GM21576 (cell line): ENCODE data around the gene BCCIP.

ENCODE experiments used
- ATAC-seq: cut with Tn5 transposase; IDR thresholded peaks from one replicate; pipeline ENCODE4 v1.9.1; 2021; ENCODE audit warnings: mild to moderate bottlenecking, moderate library complexity; ENCODE audit not compliant: unreplicated experiment

The BCCIP gene

GRCh38 chr10:125883211-125883610, 59.9 kb downstream of the BCCIP start:
- no peak for ATAC-seq
